HuH-7.5 (cell line): ENCODE measurements around the gene RAD51B.

Source experiments
- DNase-seq: peaks from one replicate; pipeline ENCODE4 v3.0.0; 2011; ENCODE audit warnings: low spot score

Gene RAD51B

DNA sequence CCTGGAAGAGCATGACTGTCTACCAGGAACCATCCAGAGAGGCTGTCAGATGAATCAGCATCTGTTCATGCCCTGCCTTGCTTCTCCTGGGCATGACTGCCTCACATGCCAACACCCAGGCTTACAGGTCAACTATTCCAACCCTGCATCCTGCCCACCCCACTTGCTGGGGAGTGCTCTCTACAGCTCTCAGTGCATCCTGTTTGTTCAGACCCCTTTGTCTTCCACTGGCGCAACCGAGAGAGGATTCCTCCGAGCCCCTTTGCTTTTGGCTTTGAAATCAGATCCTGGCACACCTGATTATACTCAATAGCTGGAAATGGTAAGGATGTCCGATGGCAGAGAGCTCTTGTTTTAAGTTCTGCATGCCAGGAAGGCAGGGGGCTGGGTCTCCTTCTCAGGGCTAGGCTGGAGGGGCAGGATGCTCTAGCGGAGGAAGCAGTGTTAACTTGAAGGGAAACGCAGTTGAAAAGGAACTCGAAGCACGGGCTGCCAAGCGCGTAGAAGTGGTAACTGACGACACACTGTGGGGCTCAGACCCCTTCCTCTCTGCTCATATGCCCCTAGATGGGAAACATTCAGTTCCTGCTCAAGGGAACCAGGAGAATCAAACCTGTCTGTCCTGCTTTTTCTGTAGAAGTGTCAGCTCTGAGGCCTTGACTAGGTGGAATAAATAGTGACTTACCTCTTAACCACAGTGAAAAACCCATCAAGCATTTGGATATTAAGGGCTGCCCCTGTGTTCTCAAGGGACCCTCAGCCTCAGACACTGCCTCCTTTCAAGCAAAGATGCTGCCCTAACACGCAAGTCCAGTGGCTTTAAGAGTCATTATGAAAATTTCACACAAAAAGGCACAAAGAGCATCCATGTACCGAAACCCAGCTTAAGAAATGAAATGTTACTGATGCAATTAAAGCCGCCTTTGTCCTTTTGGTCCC is 675.8 kb downstream of the RAD51B start:
- DNase-seq, result no peak

DNA sequence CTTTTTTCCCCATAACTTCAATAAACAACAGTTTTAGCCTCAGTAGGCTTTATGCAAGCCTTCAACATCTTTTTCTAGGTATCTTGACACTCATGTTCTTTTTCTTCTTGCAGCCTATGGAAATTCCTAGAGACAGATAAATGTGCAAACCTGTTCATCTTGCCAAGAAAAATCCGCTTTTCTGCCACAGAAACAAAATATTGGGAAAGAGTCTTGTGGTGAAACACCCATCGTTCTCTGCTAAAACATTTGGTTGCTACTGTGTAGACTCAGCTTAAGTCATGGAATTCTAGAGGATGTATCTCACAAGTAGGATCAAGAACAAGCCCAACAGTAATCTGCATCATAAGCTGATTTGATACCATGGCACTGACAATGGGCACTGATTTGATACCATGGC is 677.4 kb downstream of the RAD51B start:
- DNase-seq, result no peak

DNA sequence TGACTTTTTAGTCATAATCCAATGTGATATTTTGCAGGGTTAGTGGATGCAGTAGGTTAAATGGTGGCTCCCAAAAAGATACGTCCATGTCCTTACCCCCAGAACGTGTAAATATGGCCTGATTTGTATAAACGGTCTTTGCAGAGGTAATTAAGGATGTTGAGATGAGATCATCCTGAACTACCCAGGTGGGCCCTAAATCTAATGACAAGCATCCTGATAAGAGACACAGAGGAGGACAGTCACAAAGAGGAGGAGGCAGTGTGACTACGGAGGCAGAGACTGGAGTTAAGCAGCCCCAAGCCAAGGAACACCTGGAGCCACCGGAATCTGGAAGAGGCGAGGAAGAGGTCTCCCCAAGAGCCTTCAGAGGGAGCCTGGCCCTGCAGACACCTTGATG is 679.9 kb downstream of the RAD51B start:
- no peak for DNase-seq

DNA sequence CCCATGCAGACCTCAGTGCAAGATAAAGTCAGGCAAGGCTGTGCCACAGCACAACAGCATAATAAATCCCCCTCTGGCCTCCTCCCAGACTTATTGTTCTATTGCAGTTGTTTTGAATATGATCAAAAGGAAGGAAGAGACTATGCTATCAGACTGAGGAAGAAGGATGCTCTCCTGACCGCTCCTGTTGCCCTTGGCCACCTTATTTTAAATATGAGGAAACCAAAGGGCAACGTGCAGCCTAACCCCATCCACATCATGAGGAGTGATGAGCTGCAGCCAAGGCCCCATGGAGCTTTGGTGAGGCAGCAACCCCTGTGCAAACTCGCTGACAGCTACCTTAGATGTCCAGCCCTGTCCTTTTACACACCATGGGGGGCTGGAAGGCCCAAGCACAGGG is 681.6 kb downstream of the RAD51B start:
- no peak for DNase-seq

DNA sequence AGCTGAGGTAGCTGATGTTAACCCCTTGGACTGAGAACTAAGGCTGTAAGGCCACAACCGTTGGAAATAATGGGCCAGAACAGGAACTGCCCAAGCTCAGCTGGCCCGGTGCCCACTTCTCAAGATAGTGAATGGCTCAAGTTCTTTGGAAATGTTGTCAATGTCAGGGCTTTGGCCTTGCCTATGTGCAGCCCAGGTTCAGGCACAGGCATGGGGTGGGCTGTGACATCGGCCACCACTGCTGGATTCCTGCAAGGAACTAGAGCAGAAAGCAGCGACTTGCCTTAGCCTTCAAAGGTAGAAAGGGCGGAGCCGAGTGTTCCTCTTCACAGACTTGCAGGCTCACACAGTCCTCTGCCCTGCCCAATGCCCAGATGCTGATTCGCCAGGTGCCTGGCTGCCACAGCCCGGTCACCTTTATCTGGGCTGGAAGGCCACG is 682.1 kb downstream of the RAD51B start:
- DNase-seq, result no peak

DNA sequence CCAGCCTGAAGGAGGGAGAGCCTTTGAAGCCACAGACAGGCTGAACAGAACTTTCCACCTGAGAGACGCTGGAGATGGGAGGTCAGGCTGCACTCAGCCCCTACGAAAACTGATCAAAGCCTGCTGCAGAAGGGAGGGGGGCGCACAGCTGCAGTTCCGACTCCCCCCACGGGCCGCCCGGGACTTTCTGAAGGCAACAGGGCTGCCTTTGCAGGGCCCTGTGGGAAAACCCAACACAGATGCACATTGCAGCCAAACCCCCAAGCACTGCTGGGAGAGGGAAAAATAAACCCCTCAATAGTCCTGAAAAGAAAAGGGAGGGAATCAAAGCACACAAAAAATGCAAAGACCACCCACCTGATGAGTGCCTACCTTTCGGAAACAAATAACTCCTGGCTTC is 682.7 kb downstream of the RAD51B start:
- DNase-seq, result no peak

DNA sequence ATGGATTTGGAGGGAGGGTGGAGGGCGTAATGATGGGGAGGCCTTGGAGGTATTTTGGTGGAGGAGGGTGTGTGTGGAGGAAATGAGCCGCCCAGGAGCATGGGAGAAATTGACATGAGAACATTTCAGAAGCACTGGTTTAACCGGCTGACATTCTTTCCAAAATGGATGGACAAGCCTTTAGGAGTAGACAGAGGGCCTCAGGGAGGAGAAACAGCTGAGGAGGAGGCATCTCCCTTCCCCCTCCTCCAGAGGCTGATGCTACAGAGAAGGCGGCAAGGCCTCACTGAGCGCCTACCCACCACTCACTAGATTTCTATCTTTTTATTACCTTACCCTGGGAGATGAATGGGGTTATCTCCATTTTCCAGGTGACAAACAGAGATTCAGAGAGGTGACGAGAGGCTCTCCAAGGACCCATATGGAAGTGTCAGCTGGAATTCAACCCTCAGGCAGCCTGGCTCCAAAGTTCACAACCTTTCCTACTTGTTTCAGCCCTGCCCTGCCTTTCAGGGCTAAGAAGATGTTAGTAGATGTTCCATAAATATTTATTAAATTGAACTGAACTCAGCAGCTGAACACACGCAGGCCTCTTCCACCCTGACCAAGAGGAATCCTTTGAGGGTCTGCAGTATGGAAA is 683.7 kb downstream of the RAD51B start:
- no peak for DNase-seq

DNA sequence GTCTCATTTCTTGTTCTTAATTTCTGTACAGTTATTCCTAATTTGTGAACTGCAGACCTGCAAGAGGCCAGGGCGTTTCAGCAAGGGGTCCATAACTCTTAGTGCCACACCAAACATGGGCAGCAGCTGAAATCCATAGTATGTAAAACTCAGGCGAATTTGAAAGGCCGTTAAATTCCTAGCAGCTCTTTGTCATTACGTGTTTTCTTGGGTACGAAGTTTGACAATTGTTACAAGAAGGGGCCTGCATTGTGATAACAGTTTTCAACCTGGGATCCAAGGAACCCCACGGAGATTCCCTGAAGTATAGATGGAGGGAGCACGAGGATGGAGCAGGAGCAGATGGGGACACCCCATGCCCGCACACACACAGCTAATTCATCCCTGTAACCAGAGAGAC is 685.3 kb downstream of the RAD51B start:
- DNase-seq, result no peak

DNA sequence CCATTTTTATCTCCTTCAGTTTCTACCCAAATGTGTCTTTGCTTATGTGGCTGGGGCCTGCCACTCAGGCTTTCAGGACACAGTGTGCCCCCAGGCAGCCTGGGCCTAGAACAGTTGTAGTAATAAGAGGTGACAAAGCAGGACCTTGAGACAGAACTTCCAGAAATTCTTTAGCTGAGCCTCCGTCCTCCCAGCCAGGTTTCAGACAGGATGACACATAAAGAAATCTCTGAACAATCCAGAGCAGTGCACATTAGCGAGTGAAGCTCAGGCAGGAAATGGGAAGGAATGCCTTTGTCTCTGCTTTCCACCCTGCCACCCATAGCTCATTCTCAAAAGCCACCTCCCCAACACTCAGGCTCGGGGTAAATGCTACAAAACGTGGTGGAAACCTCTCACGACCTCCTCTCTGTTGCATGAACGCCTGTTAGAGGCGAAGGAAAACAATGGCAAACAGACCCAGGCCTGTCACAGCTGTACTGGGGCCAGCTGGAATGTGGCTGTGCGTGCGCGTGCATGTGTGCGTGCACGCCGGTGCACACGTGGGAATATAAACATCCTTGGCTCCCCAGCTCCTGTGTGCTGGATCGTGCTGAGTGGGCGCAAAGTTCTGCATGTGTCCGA is 686.6 kb downstream of the RAD51B start:
- DNase-seq, result no peak

DNA sequence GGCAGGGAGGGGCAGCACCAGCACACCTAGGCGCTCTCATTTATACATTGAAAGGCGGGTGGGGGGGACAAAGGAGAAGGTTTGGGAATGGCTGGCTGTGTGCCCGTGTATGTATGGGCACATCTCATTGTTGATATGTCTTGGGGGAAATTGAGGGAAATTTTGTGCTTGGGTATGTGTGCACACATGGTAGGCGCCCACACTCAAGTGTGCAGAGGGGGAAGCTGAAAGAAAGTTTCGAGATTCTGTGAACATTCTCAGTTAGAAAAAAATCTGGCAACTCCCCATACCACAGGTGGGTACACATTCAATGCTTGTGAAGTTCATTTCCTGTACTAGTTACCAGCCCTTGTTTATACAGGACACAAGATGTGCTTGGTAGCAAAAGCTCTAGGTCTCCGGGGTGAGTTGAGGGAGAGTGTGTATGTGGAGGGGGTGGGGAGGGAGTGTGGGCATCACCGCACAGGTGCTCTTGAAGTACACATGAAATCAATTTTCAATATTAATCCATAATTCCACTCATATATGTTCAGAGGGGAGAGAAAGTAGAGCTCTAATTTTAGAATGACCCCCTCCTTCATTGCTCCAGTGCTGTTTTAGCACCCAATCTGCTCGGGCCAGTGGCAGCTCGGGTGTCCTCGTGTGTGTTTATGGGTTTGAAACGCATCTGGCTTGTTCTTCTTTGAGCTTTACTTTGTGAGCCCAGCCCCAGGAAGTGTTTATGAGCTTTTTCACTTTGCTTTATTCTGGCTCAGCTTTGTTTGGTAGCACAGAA is 687.3 kb downstream of the RAD51B start:
- no peak for DNase-seq

DNA sequence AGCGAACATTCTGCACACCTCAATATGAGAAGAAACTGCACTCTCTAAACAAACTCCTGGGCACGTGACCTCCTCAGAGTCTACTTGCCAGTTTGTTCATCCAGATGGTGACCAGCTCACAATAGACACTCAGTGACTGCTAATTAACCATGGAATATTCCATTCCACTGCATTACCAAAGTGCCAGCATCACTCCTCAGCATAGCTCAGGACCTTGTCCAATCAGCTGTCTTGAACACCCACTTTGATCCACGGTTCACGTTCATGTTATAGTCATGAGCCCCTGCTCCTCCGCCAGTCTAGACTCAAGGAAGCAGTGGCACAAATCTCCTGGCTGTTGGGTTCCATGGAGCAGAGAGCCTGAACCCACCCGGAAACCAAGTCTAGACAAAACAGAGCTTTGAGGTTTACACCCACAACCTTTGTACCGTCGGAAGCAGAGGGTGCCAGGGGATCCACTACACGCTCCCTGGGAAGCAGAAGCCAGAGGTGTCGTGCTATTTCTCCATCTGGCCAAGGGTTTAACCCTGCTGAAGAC is 688.0 kb downstream of the RAD51B start:
- DNase-seq, result no peak

DNA sequence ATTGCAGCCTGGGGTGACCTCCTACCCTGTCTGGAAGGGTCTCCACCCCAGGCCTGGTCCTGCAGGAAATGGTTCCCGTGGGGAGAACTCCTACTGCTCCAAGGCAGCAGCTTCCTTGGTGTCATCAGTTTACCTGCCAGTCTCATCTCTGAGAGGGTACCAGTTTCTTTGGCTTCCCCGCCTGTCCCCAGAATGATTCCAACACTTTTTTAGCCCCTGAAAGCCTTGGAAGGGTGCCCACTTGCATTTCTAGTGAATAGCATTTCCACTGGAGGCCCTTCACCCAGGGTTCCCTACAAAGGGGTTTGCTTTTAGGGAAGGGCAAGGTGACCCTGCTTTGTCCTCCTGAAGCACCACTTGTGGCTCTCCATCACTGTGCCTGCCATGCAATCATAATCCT is 689.0 kb downstream of the RAD51B start:
- no peak for DNase-seq

DNA sequence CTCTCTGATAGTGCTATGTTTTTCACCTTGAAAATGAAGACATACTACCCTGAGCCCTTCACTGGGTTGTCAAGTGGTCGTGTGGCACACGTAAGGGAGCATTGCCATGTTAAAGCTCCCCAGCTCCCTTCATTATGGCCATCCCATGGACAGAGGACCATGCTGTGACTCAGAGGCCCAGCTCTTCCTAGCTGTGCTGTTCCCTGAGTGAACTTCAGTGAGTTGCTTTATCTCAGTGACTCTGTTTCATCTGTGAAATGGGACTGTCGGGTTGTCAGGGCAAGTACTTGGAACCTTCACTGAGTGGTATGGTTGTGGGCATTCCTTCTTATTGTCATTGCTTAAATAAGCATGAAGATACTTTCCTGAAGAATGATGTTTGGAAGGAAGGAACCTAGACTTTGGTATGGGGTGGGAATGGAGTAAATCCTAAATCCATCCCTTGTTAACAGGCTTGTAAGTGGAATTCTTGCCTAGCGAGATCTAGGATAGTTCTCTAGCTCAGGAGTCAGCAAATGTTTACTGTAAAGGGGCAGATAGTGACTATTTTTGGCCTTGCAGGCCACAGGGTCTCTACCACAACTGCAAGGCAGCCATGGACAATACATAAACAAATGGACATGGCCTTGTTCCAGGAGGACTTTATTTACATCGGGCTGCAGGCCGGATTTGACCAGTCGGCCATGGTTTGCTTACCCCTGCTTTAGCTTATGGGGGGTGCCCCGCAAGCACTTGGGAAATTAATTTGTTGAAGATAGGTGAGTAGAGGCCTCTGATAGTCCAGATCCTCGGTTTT is 689.8 kb downstream of the RAD51B start:
- no peak for DNase-seq

DNA sequence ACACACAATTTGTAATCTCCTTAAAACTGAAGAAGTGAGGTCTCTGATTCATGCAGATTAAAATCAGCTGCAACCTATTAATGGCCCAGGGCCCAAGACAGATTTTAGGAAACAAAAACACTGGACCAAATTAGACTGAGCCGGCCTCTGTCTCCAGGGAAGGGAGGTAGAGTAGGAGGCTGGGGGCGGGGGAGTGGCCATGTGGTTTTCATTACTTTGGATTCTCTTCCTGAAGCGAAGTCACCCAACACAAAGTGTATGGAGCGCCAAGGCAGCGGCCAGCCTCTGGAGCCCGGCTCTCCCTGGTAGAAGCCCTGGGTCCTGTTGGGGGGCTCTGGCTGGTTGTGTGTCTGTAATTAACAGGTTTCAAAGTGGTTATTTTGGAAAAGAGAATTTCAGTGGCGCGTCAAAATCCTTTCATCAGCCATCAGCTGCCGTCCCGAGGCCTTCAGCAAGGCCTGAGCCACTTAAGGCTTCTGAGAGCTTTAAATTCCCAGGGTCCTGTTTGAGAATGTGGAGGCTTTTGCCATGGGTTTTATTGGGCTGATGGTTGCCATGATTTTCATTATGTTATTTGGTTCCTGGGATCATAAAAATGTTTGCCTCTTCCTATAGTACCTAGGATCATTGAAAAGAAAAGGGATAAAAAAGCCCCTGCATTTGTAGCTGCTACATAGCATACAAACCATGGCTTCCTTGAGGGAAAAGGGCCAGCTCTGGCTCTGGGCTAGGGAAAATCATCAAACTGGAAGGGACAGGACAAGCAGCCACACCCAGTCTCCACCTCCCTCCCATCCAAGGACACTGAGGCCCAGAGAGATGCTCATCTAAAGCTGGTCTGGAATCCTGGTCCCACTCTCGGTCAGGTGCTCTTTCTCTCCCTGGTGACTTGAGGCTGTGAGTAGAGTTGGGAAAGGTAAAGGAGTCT is 690.9 kb downstream of the RAD51B start:
- DNase-seq, result no peak

DNA sequence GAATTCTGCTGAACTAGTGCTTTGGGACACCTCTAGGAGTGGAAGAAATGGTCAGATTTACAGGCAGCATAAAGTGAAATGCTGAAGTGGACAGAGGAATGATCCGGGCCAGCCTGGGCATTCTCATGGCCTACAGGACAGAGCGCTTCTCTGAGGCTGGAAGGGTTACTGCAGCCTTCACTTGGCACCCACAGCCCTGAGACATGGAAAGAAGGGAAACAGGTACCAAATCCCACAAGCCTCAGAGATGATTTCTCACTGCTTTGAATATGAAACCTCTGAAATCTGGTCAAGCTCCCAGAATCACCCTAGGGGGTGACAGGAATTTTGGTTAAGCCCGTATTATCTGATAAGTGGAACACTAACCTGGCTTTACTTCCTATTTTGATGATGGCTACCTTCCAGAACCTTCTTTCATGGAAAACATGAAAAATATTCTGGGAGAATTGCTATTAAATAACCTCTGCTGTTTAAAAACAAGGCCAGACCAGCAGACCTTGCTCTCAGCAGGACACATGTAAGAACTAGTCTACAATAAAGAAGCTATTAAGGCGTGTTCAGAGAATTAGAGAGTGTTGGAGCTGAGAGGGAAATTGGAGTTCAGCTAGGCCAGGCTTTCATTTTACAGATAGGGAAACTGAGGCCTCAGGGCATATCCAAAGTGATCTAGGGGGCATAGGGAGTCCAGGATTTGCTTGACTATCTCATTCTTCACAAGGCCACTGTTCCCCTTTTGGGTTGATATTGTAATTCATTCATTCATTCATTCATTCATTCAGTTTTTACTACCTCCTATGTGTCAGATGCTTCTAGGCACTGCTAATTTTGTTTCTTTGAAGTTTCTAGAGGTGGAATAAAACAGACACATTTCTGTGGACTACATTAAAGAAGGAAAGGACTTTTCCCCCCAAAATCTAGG is 691.8 kb downstream of the RAD51B start:
- no peak for DNase-seq

DNA sequence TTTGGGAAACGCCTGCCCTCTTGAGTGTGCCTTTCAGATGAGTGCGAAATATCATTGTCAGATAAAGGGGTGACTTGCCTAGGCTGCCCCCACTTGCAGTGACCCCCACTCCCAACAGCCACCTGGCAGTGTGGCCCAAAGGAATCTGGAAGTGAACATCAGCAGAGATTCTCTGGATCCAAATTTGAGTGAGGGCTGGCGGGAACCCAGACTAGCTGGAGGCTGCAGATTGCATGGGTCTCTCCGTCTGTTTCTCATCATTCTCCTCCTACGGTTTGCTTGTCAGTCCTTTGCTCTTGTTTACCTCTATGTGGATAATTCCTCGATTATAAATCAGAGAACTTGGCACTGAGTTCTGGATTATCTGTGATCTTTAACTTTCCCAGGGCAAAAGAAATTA is 692.5 kb downstream of the RAD51B start:
- DNase-seq, result no peak

DNA sequence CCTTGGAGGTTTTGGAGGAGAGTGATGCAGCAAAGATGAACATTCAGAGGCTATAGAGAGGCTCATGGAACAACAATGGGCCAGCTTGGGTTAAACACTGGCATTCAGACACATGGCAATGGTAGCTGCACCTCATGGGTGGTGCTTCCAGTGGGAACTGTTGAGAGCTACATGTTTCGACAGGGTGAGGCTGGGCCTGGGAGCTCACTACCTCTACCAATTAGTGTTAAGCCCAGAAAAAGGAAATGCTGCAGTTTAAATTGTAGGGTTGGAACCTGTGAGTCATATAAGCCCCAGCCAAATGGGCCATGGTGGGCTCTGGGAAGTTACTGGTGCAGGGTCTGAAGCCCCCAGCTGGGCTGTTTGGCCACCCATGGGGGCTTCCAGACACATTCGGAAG is 693.6 kb downstream of the RAD51B start:
- DNase-seq, result no peak

DNA sequence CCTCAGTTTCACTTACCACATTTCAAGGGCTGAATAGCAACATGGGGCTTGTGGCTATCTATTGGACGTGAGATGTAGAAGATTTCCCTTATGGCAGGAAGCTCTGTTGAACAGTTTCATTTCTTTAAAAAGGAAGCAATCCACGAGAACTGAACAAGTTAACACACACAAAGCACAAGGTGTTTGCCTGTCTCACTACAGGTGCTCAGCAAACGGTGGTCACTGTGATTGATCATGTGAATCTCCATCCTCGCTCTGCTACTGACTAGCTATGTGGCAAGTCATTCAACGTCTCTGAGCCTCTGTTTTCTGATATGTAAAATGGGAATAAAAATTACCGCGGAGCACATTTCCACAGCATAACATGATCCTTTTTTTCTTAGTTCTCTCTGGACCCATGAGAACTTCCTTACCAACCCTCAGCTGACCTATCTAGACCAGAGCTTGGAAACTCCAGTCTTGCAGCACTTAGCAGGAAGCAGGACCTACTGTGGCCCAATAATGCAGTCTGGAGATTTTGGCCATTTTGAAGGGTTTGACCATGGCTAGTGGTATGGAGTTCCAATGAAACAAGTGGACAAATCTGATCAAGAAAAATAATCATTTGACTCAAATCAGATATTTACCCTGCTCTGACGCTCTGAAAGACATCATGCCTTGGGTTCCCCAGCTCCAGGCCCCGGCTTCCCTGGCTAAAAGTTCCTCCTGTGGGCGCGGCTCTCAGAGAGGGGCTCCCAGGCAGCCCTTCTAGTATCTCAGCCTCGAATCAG is 694.4 kb downstream of the RAD51B start:
- DNase-seq, result no peak
